ENCODE results near the gene CD209. TPM values are rescaled to one million over a fixed set of nuclear protein-coding genes. Genes with fewer than 3 reads are reported as not detected.

The CD209 gene
- total and polyA plus RNA-seq, 2 donors (not counting 3 experiments of a cell fraction or from before 2014, with no cell fraction given), result not detected

- ChIA-PET CTCF (interaction anchor here (1.1 to 1.6 kb wide), 2 partner anchors 10 to 109 kb away, joined by 5 to 8 read pairs; partner anchors contain the start of gene TRAPPC5), POLR2A (no interaction called here)
- no peak overlapping the region for H3K9ac ChIP-seq (replicated peaks; ENCODE audit: extremely low read depth, insufficient read depth, low read length)
- no TSS peak for BruUV-seq (replicated peaks)
- FAIRE-seq (no peak), DNase-seq (ENCODE audit: low read depth, low spot score) (no peak)
- no peaks in the 10 kb centered on the region for H3K27me3 ChIP-seq (ENCODE audit: control insufficient read depth in 2 of 2, insufficient read depth in 2 of 2, low read length in 2 of 2)
- no peaks in the 10 kb centered on the region for H3K79me2 ChIP-seq (ENCODE audit: control insufficient read depth, insufficient read depth, low read length)
- peak overlapping the region; percentile 4 for H3K4me2 ChIP-seq (ENCODE audit: insufficient read depth, low read length)
- H3K9me3 ChIP-seq (replicated peaks; ENCODE audit: control insufficient read depth, insufficient read depth, low read length), result no peaks in the 10 kb centered on the region
- no peaks in the 10 kb centered on the region for H4K20me1 ChIP-seq (replicated peaks; ENCODE audit: control insufficient read depth, extremely low read depth, insufficient read depth, low read length)
- peaks cover 9% of the 10 kb centered on the region for H3K4me1 ChIP-seq (ENCODE audit: control insufficient read depth, extremely low read depth, insufficient read depth, low read length)
- no peaks in the 10 kb centered on the region for H3K9me1 ChIP-seq (replicated peaks; ENCODE audit: control insufficient read depth, extremely low read depth, insufficient read depth, low read length)
- H3K27ac ChIP-seq (ENCODE audit: insufficient read depth, low read depth, low read length), result no peak overlapping the region
- TF ChIP-seq POLR2AphosphoS5 (IDR thresholded peaks at IDR 0.05; ENCODE audit: insufficient read depth, low read depth, low read length), result no peak
- TF ChIP-seq, protein P1, sequence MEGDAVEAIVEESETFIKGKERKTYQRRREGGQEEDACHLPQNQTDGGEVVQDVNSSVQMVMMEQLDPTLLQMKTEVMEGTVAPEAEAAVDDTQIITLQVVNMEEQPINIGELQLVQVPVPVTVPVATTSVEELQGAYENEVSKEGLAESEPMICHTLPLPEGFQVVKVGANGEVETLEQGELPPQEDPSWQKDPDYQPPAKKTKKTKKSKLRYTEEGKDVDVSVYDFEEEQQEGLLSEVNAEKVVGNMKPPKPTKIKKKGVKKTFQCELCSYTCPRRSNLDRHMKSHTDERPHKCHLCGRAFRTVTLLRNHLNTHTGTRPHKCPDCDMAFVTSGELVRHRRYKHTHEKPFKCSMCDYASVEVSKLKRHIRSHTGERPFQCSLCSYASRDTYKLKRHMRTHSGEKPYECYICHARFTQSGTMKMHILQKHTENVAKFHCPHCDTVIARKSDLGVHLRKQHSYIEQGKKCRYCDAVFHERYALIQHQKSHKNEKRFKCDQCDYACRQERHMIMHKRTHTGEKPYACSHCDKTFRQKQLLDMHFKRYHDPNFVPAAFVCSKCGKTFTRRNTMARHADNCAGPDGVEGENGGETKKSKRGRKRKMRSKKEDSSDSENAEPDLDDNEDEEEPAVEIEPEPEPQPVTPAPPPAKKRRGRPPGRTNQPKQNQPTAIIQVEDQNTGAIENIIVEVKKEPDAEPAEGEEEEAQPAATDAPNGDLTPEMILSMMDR (IDR thresholded peaks at IDR 0.05; ENCODE audit: extremely low read depth in 1 of 2, insufficient read depth in 1 of 2, low read depth in 1 of 2, low read length in 2 of 2), result no peak
- TF ChIP-seq GATA2 (IDR thresholded peaks at IDR 0.05; ENCODE audit: insufficient read depth, insufficient read length, low read depth, low read length), result no peak
- TF ChIP-seq, protein P2, sequence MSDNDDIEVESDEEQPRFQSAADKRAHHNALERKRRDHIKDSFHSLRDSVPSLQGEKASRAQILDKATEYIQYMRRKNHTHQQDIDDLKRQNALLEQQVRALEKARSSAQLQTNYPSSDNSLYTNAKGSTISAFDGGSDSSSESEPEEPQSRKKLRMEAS (IDR thresholded peaks at IDR 0.05; ENCODE audit: insufficient read depth, insufficient read length), result no peak
- no peak for TF ChIP-seq FOS (IDR thresholded peaks at IDR 0.05; ENCODE audit: borderline replicate concordance, insufficient read depth, low read length)
- TF ChIP-seq EZH2 (IDR thresholded peaks at IDR 0.05; ENCODE audit: borderline replicate concordance, low read depth, low read length, severe bottlenecking), result no peak
- TF ChIP-seq JUN (IDR thresholded peaks at IDR 0.05; ENCODE audit: borderline replicate concordance, insufficient read depth, insufficient read length, low read depth), result no peak
- no peak for TF ChIP-seq POLR2A (IDR thresholded peaks at IDR 0.05; ENCODE audit: low read depth, low read length)
- no peak for TF ChIP-seq MYC (IDR thresholded peaks at IDR 0.05; ENCODE audit: low read depth, low read length)
- H3K4me3 ChIP-seq (replicated peaks in 1 of 3; ENCODE audit: insufficient read depth in 1 of 3, low read depth in 1 of 3, low read length in 3 of 3), result peak overlapping the region in 1 of 3 experiments; percentile 49
- peaks cover 0 to 2% of the 10 kb centered on the region in 2 experiments for H3K36me3 ChIP-seq (ENCODE audit: control insufficient read depth in 2 of 2, extremely low read depth in 1 of 2, insufficient read depth in 2 of 2, low read length in 2 of 2)
- intact Hi-C loops (cut with micrococcal nuclease), result no loop called here
- dilution Hi-C loops (cut with MboI; ENCODE audit: extremely low pct_ligation_motif_present, low sequenced_read_pairs), result no loop called here
- no peak overlapping the region for H2AFZ ChIP-seq (ENCODE audit: low read depth, low read length)
Observed at GRCh38 chr19:7789447-7789846, 42.1 kb upstream of the CD209 start.

Measured in endothelial cell of umbilical vein (primary cell).